Measurements from ENCODE around the gene PCGF1.

The PCGF1 gene

DNA sequence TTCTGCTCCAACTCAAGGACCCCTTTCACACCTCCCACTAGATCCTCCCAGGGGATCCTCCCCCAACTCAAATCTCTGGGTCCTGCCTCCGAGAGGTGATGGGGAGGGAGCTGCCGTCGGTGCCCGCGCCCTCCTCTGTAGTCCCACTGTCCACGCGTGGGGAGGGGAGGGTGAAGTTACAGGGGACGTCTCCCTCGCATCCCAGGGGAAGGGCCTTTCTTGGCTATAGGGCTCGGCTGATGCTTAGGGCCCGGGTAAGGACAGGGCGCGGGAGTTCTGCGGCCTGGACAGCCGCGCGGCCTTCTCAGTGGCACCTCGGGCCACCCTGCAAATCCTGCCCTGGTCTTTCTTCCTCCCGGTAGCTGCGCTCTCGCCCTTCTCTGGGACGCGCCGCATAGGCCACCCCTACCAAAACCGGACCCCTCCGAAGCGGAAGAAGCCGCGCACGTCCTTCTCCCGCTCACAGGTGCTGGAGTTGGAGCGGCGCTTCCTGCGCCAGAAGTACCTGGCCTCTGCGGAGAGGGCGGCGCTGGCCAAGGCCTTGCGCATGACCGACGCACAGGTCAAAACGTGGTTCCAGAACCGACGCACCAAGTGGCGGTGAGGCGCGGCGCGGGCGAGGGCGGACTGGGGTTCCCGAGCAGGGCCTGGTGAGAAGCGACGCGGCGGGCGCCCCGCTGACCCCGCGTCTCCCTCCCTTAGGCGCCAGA, 7.9 kb upstream of the PCGF1 start:
- TF ChIP-seq POLR2AphosphoS5 (IDR thresholded peaks at IDR 0.05; ENCODE audit: low read depth, low read length), result no peak
- TF ChIP-seq, protein P1, sequence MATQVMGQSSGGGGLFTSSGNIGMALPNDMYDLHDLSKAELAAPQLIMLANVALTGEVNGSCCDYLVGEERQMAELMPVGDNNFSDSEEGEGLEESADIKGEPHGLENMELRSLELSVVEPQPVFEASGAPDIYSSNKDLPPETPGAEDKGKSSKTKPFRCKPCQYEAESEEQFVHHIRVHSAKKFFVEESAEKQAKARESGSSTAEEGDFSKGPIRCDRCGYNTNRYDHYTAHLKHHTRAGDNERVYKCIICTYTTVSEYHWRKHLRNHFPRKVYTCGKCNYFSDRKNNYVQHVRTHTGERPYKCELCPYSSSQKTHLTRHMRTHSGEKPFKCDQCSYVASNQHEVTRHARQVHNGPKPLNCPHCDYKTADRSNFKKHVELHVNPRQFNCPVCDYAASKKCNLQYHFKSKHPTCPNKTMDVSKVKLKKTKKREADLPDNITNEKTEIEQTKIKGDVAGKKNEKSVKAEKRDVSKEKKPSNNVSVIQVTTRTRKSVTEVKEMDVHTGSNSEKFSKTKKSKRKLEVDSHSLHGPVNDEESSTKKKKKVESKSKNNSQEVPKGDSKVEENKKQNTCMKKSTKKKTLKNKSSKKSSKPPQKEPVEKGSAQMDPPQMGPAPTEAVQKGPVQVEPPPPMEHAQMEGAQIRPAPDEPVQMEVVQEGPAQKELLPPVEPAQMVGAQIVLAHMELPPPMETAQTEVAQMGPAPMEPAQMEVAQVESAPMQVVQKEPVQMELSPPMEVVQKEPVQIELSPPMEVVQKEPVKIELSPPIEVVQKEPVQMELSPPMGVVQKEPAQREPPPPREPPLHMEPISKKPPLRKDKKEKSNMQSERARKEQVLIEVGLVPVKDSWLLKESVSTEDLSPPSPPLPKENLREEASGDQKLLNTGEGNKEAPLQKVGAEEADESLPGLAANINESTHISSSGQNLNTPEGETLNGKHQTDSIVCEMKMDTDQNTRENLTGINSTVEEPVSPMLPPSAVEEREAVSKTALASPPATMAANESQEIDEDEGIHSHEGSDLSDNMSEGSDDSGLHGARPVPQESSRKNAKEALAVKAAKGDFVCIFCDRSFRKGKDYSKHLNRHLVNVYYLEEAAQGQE (IDR thresholded peaks at IDR 0.05; ENCODE audit: insufficient read depth in 1 of 2, low read depth in 2 of 2, low read length in 2 of 2), result no peak
- TF ChIP-seq TAF1 (IDR thresholded peaks at IDR 0.05; ENCODE audit: borderline replicate concordance, insufficient read depth, low read length), result no peak
- no peak for TF ChIP-seq SIN3A (IDR thresholded peaks at IDR 0.05; ENCODE audit: borderline replicate concordance, insufficient read depth, low read length)
- TF ChIP-seq FOXP2 (optimal IDR thresholded peaks at IDR 0.05; ENCODE audit: borderline replicate concordance, extremely low read depth, extremely low read length, insufficient read depth), result no peak

DNA sequence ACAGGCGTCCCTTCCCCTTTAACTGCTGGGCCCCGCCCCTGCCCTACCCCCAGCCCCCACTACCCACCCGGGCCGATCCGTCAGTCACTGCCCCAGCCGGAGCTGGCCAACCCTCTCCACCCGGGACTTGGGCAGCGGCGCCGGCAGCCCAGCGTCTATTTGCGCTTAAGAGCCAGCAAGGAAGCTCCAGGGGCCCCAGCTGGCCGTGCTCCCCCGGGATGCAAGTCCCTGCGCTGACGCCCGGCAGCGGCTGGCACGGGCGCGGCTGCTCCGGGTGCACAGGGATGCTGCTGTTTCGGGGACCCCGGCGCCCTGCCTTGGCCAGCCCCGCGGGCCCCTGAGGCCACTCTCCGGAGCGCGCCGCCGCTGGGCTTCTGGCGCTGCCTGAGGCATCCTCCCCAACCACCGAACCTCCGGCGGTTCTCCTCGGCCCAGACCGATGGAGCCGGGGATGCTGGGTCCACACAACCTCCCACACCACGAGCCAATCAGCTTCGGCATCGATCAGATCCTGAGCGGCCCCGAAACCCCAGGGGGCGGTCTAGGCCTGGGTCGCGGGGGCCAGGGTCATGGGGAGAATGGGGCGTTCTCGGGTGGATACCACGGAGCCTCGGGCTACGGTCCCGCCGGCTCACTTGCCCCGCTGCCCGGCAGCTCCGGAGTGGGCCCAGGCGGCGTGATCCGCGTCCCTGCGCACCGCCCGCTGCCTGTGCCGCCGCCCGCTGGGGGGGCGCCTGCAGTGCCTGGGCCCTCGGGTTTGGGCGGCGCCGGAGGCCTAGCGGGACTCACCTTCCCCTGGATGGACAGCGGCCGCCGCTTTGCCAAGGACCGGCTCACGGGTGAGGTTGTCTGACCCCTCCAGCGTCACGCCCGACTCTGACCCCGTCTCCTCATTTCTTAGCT, 7.1 kb upstream of the PCGF1 start, which contains the start of gene TLX2:
TSS of gene TLX2 (plus strand) at position 83 of the 903 bp plus-strand sequence. CDS start at position 440, 357 bp downstream.
- no peak for TF ChIP-seq POLR2AphosphoS5 (IDR thresholded peaks at IDR 0.05; ENCODE audit: low read depth, low read length)
- no peak for TF ChIP-seq TAF1 (IDR thresholded peaks at IDR 0.05; ENCODE audit: borderline replicate concordance, insufficient read depth, low read length)
- TF ChIP-seq SIN3A (IDR thresholded peaks at IDR 0.05; ENCODE audit: borderline replicate concordance, insufficient read depth, low read length), result no peak
- no peak for TF ChIP-seq FOXP2 (optimal IDR thresholded peaks at IDR 0.05; ENCODE audit: borderline replicate concordance, extremely low read depth, extremely low read length, insufficient read depth)

DNA sequence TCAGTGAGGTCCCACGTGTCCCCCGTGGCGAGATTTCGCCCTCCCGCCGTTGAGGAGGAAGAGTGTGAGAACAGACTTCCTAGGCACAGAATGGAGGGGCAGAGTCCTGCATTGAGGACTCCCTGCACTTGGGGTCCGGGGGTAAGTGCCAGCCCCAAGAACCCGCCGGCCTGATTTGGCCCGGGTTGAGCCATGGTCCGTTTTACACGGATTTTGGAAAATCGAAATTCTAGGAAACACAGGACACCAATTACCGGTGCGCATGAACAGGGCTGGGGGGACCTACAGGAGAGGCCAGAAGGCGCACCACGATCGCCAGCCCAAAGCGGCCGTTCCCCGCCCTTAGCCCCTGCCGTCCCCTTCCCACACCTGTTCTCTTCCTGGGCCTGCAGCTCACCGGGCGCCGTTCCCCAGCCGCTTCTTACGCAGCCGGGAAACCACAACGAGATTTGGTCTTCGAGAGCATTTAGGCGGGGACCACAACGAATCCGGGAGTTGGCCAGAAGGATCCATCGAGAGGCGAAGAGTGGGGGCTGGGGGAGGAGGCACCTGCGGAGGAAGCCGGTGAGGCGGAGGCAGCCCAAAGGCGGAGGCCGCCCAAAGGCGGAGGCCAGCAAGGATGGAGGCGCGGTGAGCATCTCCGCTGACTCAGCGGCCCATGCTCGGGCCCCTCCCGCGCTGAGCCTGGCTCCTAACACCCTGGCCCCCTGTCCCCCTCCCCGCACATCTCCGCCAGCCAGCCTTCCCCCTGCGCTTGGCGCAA, 6.3 kb upstream of the PCGF1 start:
- no peak for TF ChIP-seq POLR2AphosphoS5 (IDR thresholded peaks at IDR 0.05; ENCODE audit: low read depth, low read length)
- no peak for TF ChIP-seq SIN3A (IDR thresholded peaks at IDR 0.05; ENCODE audit: borderline replicate concordance, insufficient read depth, low read length)
- no peak for TF ChIP-seq TAF1 (IDR thresholded peaks at IDR 0.05; ENCODE audit: borderline replicate concordance, insufficient read depth, low read length)
- TF ChIP-seq FOXP2 (optimal IDR thresholded peaks at IDR 0.05; ENCODE audit: borderline replicate concordance, extremely low read depth, extremely low read length, insufficient read depth), result no peak
- TF ChIP-seq, protein P1 (IDR thresholded peaks at IDR 0.05; ENCODE audit: insufficient read depth in 1 of 2, low read depth in 2 of 2, low read length in 2 of 2), result no peak

DNA sequence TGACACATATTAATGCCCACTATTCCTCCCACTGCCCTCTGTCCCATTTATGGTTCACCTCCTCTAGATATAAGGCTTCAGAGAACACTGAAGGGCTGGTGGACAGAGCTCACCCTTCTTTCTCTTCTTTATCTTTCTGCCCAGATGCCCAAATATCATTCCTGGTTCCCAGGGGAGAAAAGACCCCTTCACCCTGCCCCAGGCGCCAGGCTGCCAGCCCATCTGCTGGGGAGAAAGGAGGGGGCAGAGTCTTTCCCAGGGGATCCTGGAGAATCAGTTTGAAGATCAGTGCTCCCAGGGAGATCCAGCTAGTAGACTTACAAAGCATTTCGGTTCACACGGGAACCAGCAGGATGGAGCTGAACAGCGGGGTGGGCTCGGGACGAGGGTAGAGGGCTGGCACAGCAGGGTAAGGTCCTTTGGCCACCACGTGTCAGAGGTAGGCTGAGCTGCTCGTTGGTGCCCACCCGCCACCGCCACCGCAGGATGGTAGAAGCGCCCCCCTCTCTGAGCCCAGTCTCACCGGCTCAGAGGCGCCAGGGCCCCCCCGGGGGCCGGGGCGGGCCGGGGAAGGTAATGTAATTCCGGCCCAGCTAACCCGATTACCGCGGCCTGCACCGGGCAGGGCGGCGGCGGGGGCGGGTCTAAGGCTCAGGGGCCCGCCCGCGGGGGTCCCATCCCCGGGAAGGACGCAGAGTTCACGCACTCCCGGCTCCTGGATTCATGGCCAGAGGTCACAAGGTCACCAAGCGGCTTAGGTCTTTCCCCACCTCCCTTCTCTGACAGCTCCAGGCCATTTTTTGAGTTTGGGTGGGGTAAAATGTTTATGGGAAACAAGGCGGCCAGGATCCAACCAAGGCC, 5.5 kb upstream of the PCGF1 start:
- no peak for TF ChIP-seq TAF1 (IDR thresholded peaks at IDR 0.05; ENCODE audit: borderline replicate concordance, insufficient read depth, low read length)
- TF ChIP-seq, protein P1 (IDR thresholded peaks at IDR 0.05; ENCODE audit: insufficient read depth in 1 of 2, low read depth in 2 of 2, low read length in 2 of 2), result no peak
- TF ChIP-seq POLR2AphosphoS5 (IDR thresholded peaks at IDR 0.05; ENCODE audit: low read depth, low read length), result no peak
- TF ChIP-seq SIN3A (IDR thresholded peaks at IDR 0.05; ENCODE audit: borderline replicate concordance, insufficient read depth, low read length), result no peak
- no peak for TF ChIP-seq FOXP2 (optimal IDR thresholded peaks at IDR 0.05; ENCODE audit: borderline replicate concordance, extremely low read depth, extremely low read length, insufficient read depth)
